GM21576 (cell line): Measurements from ENCODE around the gene FOXP4.
A peak's percentile ranks its signal among the peaks of the same experiment; 100 is the strongest.

Experiments used
- ATAC-seq: cut with Tn5 transposase; IDR thresholded peaks from one replicate; pipeline ENCODE4 v1.9.1; 2021; ENCODE audit warnings: mild to moderate bottlenecking, moderate library complexity; ENCODE audit not compliant: unreplicated experiment

The FOXP4 gene

GRCh38 chr6:41522780-41523548 lies 23.2 kb upstream of the FOXP4 start:
- ATAC-seq: no peak

GRCh38 chr6:41523915-41524633 lies 22.1 kb upstream of the FOXP4 start:
- no peak for ATAC-seq

- no peak for ATAC-seq
Measured at GRCh38 chr6:41524634-41525011, 21.6 kb upstream of the FOXP4 start.

- ATAC-seq: no peak
Measured at GRCh38 chr6:41527721-41528408, 18.3 kb upstream of the FOXP4 start.

DNA sequence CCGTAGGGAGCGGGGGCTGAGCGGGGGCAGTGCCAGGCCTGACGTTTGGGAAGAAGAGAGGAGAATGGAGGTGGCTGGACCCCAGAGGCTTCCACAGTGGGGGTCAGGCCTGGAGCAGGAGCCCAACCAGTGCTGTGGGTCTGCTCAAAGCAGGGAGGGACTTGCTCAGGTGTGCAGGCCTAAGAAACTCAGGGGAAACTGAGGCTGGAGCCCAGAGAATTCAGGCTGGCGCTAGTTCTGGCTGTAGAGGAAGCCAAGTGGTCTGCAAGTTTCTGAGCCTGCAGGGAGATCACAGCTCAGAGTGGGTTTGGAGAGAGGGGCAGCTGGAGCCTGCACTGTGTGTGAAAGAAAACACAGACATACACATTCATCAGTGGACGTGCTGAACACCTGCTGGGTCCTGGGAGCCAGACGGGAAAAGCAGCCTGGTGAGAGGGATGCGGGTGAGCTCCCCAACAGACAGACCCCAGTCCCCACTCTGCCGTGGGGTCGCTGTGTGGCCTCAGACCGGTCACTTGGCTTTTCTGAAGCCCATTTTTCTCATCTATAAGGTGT lies 17.7 kb upstream of the FOXP4 start:
- ATAC-seq: no peak

DNA sequence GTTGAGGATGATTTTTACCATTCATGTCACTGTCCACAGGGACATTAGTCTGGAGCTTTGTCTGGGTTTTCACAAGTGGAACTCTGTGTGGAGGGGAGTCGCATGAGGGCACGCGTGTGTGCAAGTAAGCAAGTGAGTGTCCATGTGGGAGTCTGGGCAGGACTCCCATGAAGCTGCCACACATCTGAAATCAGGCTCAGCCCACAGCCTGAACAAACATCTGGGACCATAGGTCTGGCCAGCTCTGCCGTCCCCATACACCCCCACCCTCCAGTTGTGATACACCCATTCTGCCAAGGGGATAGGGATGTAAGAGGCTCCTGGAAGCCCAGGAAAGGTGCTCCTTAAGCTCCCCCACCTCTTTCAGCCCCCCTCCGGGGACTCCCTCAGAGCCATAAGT lies 17.1 kb upstream of the FOXP4 start:
- ATAC-seq: no peak

DNA sequence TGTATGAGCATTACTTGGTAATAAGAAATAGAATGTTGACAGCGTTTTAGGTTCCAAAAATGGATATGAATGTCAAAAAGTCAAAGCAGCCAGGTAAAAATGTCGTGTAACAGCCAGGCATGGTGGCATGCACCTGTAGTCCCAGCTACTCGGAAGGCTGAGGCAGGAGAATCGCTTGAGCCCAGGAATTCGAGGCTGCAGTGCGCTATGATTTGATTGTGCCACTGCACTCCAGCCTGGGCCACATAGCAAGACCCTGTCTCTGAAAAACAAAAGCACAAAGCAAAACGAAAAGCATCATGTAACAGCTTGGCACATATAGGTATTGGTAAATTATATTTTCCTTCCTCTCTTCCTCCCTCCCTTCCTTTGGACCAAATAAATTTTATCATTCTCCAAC lies 16.2 kb upstream of the FOXP4 start:
- ATAC-seq: no peak

GRCh38 chr6:41530476-41530875 lies 15.7 kb upstream of the FOXP4 start:
- ATAC-seq: no peak

GRCh38 chr6:41531016-41531415 lies 15.2 kb upstream of the FOXP4 start:
- no peak for ATAC-seq

DNA sequence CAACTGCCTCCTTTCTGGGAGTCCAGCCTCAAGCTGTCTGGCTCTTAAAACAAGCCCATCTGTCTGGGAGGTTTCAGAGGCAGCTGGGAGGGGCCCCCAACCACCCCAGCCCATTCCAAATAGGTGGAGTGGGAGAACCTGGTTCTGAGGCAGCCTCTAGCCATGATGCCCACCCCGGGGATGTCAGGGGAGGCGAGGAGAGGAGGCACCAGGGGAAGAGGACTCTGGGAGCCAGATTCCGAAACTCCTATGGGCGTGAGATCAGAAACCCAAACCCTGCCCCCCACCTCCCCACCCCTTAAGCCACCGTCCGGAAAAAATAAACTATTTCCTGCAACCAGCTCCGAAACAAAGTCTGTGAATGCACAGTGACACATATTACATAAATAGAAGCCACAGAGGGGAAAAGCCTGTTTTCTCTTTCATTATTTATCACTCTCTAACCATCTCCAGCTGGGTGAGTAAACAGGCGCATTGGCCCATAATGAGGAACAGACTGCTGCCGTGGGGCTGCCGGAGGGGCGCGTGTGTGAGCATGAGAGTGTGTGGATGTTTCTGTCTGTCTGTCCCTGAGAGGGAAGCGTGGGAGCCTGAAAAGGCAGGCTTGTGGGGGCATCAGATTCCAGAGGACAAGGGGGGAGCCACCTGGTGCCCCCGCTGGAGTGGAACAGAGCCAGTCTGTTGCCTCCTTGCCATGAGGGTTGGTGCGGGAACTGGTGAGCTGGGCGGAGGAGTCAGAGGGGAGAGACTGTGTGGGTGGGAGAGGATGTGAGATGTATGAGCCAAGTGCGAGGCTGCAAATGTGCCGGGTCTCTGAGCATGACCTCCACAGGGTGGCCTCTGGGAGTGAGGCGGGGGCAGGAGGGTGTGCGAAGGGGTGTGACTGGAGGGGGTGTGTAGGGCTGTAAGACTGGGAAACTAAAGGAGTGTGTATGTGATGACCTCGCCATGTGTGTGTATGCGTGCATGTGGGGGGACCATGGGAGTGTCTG lies 14.3 kb upstream of the FOXP4 start:
- ATAC-seq: peak; percentile 84

DNA sequence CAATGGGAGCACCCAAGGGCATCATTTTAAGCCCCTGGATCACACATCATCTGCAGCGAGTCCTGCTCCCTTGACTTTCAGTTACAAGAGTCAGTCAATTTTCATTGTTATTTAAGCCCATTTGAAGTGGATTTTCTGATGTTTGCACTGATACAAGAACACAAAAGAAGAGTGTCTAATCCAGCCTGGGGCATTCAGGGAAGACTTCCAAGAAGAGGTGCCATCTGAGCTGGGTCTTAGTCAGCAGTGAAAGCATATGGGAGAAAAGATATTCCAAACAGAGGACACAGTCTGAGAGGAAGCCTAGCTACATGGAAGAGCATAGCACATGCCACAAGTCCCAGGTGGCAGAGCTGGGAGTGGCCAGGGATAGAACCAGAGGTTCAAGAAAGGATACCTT lies 10.4 kb upstream of the FOXP4 start:
- no peak for ATAC-seq

- no peak for ATAC-seq
Measured at GRCh38 chr6:41536795-41537758, 9.1 kb upstream of the FOXP4 start.

GRCh38 chr6:41538556-41539182 lies 7.5 kb upstream of the FOXP4 start:
- ATAC-seq: no peak

GRCh38 chr6:41539204-41539603 lies 7.0 kb upstream of the FOXP4 start:
- ATAC-seq: no peak

- no peak for ATAC-seq
Measured at GRCh38 chr6:41541364-41541763, 4.8 kb upstream of the FOXP4 start.

DNA sequence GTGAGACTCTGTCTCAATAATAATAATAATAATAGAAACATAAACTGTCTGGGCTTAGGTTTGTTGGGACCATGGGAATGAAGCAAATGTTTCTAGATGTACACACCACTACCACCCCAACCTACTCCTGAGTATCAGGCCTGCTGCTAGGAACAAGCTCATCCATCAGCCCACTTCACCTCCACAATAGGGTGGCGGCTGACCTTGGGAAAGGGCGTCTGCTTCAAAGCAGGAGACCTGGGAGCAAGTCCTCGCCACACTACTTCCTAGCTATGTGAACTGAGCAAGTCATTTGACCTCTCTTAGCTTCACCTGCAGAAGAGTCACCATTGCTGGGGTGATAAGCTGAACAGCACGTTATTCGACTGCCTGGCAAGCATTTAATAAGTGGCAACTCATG lies 3.1 kb upstream of the FOXP4 start:
- no peak for ATAC-seq

GRCh38 chr6:41545247-41545702 lies 906 bp upstream of the FOXP4 start:
- ATAC-seq: no peak

GRCh38 chr6:41546475-41546865 lies 289 bp downstream of the FOXP4 start:
- ATAC-seq: peak; percentile 25
